IMR-90 (cell line): Measurements from ENCODE around the gene OR2V2. TPM values are rescaled to one million over a fixed set of nuclear protein-coding genes. Genes with fewer than 3 reads are reported as not detected.
A peak's percentile ranks its signal among the peaks of the same experiment; 100 is the strongest.

Source experiments
- ATAC-seq: fragments of 200-7000 bp; cut with Tn5 transposase; 2 replicates; pipeline ENCODE4 v1.9.1; 2020; ENCODE audit warnings: low read depth, mild to moderate bottlenecking, moderate library complexity
- BruUV-seq: library from RNA; stranded (reverse); fragments of 400-500 nt; replicated peaks from 2 replicates; lab custom pipeline; 2021; lab: Mats Ljungman, UMichigan
- CTCF ChIA-PET: fragments of 300-600 bp; formaldehyde crosslinking; extraction: SDS; loops from one replicate; lab custom pipeline; 2021; ENCODE audit warnings: antibody characterized with exemption; lab: Yijun Ruan, JAX
- POLR2A ChIA-PET: fragments of 300-600 bp; sonication (Branson Sonifier 250); formaldehyde crosslinking; loops from one replicate; lab custom pipeline; 2022; ENCODE audit warnings: antibody characterized with exemption; ENCODE audit not compliant: unreplicated experiment; lab: Charles Lee
- DNase-seq: peaks from one replicate; pipeline ENCODE4 v3.0.0; 2013
- H2AFZ ChIP-seq: replicated peaks from 2 replicates; pipeline ENCODE3; 2013; ENCODE audit warnings: low read length, mild to moderate bottlenecking; ENCODE audit not compliant: poor library complexity
- H2AK5ac ChIP-seq: 2 replicates; pipeline ENCODE4 v1.6.1; 2013; ENCODE audit warnings: low read depth, low read length, inconsistent platforms
- H2AK9ac ChIP-seq: replicated peaks from 2 replicates; pipeline ENCODE3; 2013; ENCODE audit warnings: mild to moderate bottlenecking, low read depth, low read length, moderate library complexity; ENCODE audit not compliant: poor library complexity
- H2BK120ac ChIP-seq: 2 replicates; pipeline ENCODE4 v1.6.1; 2013; ENCODE audit warnings: low read depth, low read length, inconsistent platforms
- H2BK15ac ChIP-seq: 3 replicates; pipeline ENCODE4 v1.6.1; 2013; ENCODE audit warnings: low read depth, low read length, inconsistent platforms
- H2BK20ac ChIP-seq: 2 replicates; pipeline ENCODE4 v1.6.1; 2013; ENCODE audit warnings: low read depth, mild to moderate bottlenecking, inconsistent platforms, low read length, moderate library complexity
- H2BK5ac ChIP-seq: 2 replicates; pipeline ENCODE4 v1.6.1; 2013; ENCODE audit warnings: mild to moderate bottlenecking, low read depth, low read length, inconsistent platforms; ENCODE audit not compliant: poor library complexity, severe bottlenecking
- H3K14ac ChIP-seq: replicated peaks from 2 replicates; pipeline ENCODE4 v1.6.1; 2013; ENCODE audit warnings: low read depth, low read length, inconsistent platforms
- H3K18ac ChIP-seq: 2 replicates; pipeline ENCODE4 v1.6.1; 2013; ENCODE audit warnings: low read depth, low read length, control low read depth
- H3K23ac ChIP-seq: 2 replicates; pipeline ENCODE4 v1.6.1; 2013; ENCODE audit warnings: low read depth, low read length, inconsistent platforms
- H3K27ac ChIP-seq: 2 replicates; pipeline ENCODE4 v1.5.1; 2013; ENCODE audit warnings: mild to moderate bottlenecking, control low read depth, low read length; ENCODE audit not compliant: insufficient read depth
- H3K27me3 ChIP-seq: 2 replicates; pipeline ENCODE4 v1.6.1; 2013; ENCODE audit warnings: low read length; ENCODE audit not compliant: control insufficient read depth, insufficient read depth
- H3K36me3 ChIP-seq: 2 replicates; pipeline ENCODE4 v1.6.1; 2013; ENCODE audit warnings: low read length, mixed read lengths; ENCODE audit not compliant: control insufficient read depth, insufficient read depth
- H3K4ac ChIP-seq: 2 replicates; pipeline ENCODE4 v1.6.1; 2013; ENCODE audit warnings: low read depth, low read length, inconsistent platforms
- H3K4me1 ChIP-seq: 2 replicates; pipeline ENCODE4 v1.6.1; 2013; ENCODE audit warnings: low read length, mixed read lengths; ENCODE audit not compliant: control insufficient read depth, insufficient read depth
- H3K4me2 ChIP-seq: 2 replicates; pipeline ENCODE4 v1.6.1; 2013; ENCODE audit warnings: low read depth, mild to moderate bottlenecking, control low read depth, low read length, moderate library complexity
- H3K4me3 ChIP-seq: 2 replicates; pipeline ENCODE4 v1.5.1; 2013; ENCODE audit warnings: low read depth, mild to moderate bottlenecking, control low read depth, low read length, moderate library complexity; ENCODE audit not compliant: insufficient read depth
- H3K56ac ChIP-seq: 2 replicates; pipeline ENCODE4 v1.6.1; 2013; ENCODE audit warnings: low read length, inconsistent platforms; ENCODE audit not compliant: insufficient read depth; ENCODE audit errors: extremely low read depth
- H3K79me1 ChIP-seq, 2 experiments: 2 replicates each; pipeline ENCODE4 v1.6.1; 2013; ENCODE audit warnings: low read length in 2 of 2, inconsistent platforms in 1 of 2, low read depth in 1 of 2
- H3K9ac ChIP-seq: 2 replicates; pipeline ENCODE4 v1.6.1; 2013; ENCODE audit warnings: low read depth, low read length, control low read depth
- H3K9me1 ChIP-seq: 2 replicates; pipeline ENCODE4 v1.6.1; 2013; ENCODE audit warnings: low read length, inconsistent platforms; ENCODE audit not compliant: insufficient read depth
- H3K9me3 ChIP-seq: 2 replicates; pipeline ENCODE4 v1.6.1; 2013; ENCODE audit warnings: low read length; ENCODE audit not compliant: control insufficient read depth, insufficient read depth
- H4K20me1 ChIP-seq: 2 replicates; pipeline ENCODE4 v1.6.1; 2013; ENCODE audit warnings: low read length, inconsistent platforms; ENCODE audit not compliant: insufficient read depth
- H4K5ac ChIP-seq: 2 replicates; pipeline ENCODE4 v1.6.1; 2013; ENCODE audit warnings: mild to moderate bottlenecking, low read depth, low read length, control low read depth
- H4K8ac ChIP-seq, 2 experiments: 2 replicates each; pipeline ENCODE4 v1.6.1; 2013; ENCODE audit warnings: low read depth in 2 of 2, low read length in 2 of 2, control low read depth in 1 of 2, inconsistent platforms in 1 of 2
- H4K91ac ChIP-seq: 2 replicates; pipeline ENCODE4 v1.6.1; 2013; ENCODE audit warnings: low read depth, low read length, inconsistent platforms; ENCODE audit not compliant: insufficient read depth
- FOS ChIP-seq: fragments of 150-350 bp; IDR thresholded peaks from 2 replicates; pipeline ENCODE4 v1.6.1; 2016; ENCODE audit warnings: low read depth, low read length
- MAZ ChIP-seq: IDR thresholded peaks from 2 replicates; pipeline ENCODE4 v1.6.1; 2012; ENCODE audit warnings: low read depth, mild to moderate bottlenecking, low read length, improper control_type of control experiment, moderate library complexity, borderline replicate concordance
- NFE2L2 ChIP-seq: fragments of 150-350 bp; IDR thresholded peaks from 2 replicates; pipeline ENCODE4 v1.6.1; 2016; ENCODE audit warnings: low read depth, mild to moderate bottlenecking, low read length
- RAD21 ChIP-seq: IDR thresholded peaks from 2 replicates; pipeline ENCODE4 v1.6.1; 2012; ENCODE audit warnings: low read length, improper control_type of control experiment
- RFX5 ChIP-seq: IDR thresholded peaks from 2 replicates; pipeline ENCODE4 v1.8.0; 2012; ENCODE audit warnings: low read depth, mild to moderate bottlenecking, low read length, moderate library complexity
- WGBS, 2 experiments: methylation state at CpG; one replicate each; pipeline versions ENCODE4 v1.1.5 to v1.1.7; 2013; ENCODE audit warnings: missing lambda C conversion rate in 2 of 2; ENCODE audit not compliant: insufficient read length in 1 of 2; ENCODE audit errors: extremely low coverage in 2 of 2; 5-methylcytosine and 5-hydroxymethylcytosine counted together
- dilution Hi-C: fragments of 300-500 bp; cut with HindIII; formaldehyde crosslinking; loops from one replicate; pipeline ENCODE4 v1.14.3; 2018; ENCODE audit warnings: low sequenced_read_pairs; ENCODE audit not compliant: unreplicated experiment
- in situ Hi-C: fragments of 300-500 bp; cut with MboI; formaldehyde crosslinking; loops from 3 replicates; pipeline ENCODE4 v1.14.3; 2019; ENCODE audit warnings: low sequenced_read_pairs, inconsistent platforms, mixed read lengths
- intact Hi-C: fragments of 100-400 bp; cut with micrococcal nuclease; formaldehyde crosslinking; loops from 2 replicates; pipeline ENCODE4 v1.10.0; 2022
- polyA plus RNA-seq, 3 experiments: library from polyadenylated mRNA; depleted of rRNA; stranded (reverse); fragments of >200 nt; gene quantifications; 2 replicates each; pipeline ENCODE4 v1.2.3, GENCODE V29; 2012; ENCODE audit warnings: low replicate concordance in 1 of 3
- total RNA-seq: library from RNA; depleted of rRNA; stranded (reverse); fragments of >200 nt; gene quantifications from 2 replicates; pipeline ENCODE4 v1.2.3, GENCODE V29; 2012

The OR2V2 gene
- total and polyA plus RNA-seq, 2 of the 4 experiments (the other 2 are of a cell fraction) = not detected

GRCh38 chr5:181188700-181189362, 41.4 kb downstream of the OR2V2 start:
- Histone ChIP-seq H3K27ac (no peak overlapping the region; the same call in 1 of the 2 replicates), H2AK9ac (peak overlapping the region; percentile 91), H3K4me2 (peak overlapping the region; percentile 89), H3K9me3 (no peaks in the 10 kb centered on the region), H3K4me1 (peaks cover 4% of the 10 kb centered on the region), H3K4me3 (peak overlapping the region; percentile 65), H3K79me1 (peaks cover 10 to 11% of the 10 kb centered on the region in 2 experiments; a peak in 3 of 4 replicates), H3K27me3 (no peaks in the 10 kb centered on the region), H2BK5ac (peak overlapping the region; percentile 39), H3K23ac (peak overlapping the region; percentile 18), H2BK15ac (no peak overlapping the region), H3K14ac (peak overlapping the region; percentile 90), H3K9me1 (peaks cover 5% of the 10 kb centered on the region), H3K56ac (no peak overlapping the region), H4K91ac (no peak overlapping the region), H3K4ac (peak overlapping the region; percentile 58; the same call in 1 of the 2 replicates), H2BK20ac (no peak overlapping the region), H2AFZ (peak overlapping the region; percentile 99), H3K36me3 (no peaks in the 10 kb centered on the region), H4K20me1 (peaks cover 12% of the 10 kb centered on the region), H3K18ac (peak overlapping the region; percentile 19; the same call in 1 of the 2 replicates), H4K8ac (peak overlapping the region in 1 of 2 experiments; percentile 45; a peak in 2 of 4 replicates), H3K9ac (peak overlapping the region; percentile 10; the same call in 1 of the 2 replicates), H2AK5ac (no peak overlapping the region), H4K5ac (no peak overlapping the region), H2BK120ac (no peak overlapping the region)
- ATAC-seq (peak; percentile 5), DNase-seq (peak; percentile 66)
- POLR2A ChIA-PET = no interaction called here
- in situ Hi-C loops = loop anchor here (5.0 to 10.0 kb wide), 2 partner anchors 68 to 384 kb away; partner anchors contain the start of gene MGAT1
- peak; percentile 3; the same call in 1 of the 2 replicates for TF ChIP-seq RAD21
- TF ChIP-seq NFE2L2 = no peak
- TF ChIP-seq FOS = peak; percentile 70
- TF ChIP-seq RFX5 = no peak
- TF ChIP-seq MAZ = no peak
- dilution Hi-C loops = no loop called here
- no TSS peak for BruUV-seq
- 0% methylated on average over 11 of the region's 35 CpGs; no CpG with 5 or more reads in 1 of the 2 experiments for WGBS, 2 experiments
- intact Hi-C loops = loop anchor here (1.0 to 5.0 kb wide), 2 partner anchors 18 to 73 kb away; partner anchors contain the start of gene TRIM52
- CTCF ChIA-PET = interaction anchor here (0.8 to 1.0 kb wide), 2 partner anchors 19 to 34 kb away, joined by 3 to 4 read pairs; partner anchors contain the start of gene TRIM41
